HCT116 (cell line): ENCODE measurements around the gene LCOR. TPM values are rescaled to one million over a fixed set of nuclear protein-coding genes. Genes with fewer than 3 reads are reported as not detected.

ENCODE experiments used
- ATAC-seq: fragments of 200-7000 bp; cut with Tn5 transposase; 2 replicates; pipeline ENCODE4 v1.9.1; 2020; ENCODE audit warnings: mild to moderate bottlenecking, moderate library complexity
- BruUV-seq: library from RNA; stranded (reverse); fragments of 400-500 nt; replicated peaks from 2 replicates; lab custom pipeline; 2021; lab: Mats Ljungman, UMichigan
- CTCF ChIA-PET: fragments of 300-600 bp; sonication (Branson Sonifier 250); formaldehyde crosslinking; loops from one replicate; lab custom pipeline; 2021; ENCODE audit warnings: antibody characterized with exemption; lab: Charles Lee
- POLR2A ChIA-PET: fragments of 300-600, 350-600 bp; sonication (Branson Sonifier 250); formaldehyde crosslinking; loops from one replicate; lab custom pipeline; 2021; ENCODE audit warnings: antibody characterized with exemption; lab: Charles Lee
- RAD21 ChIA-PET, 2 experiments: fragments of 300-600 bp; sonication (Branson Sonifier 250); formaldehyde crosslinking; loops; one replicate each; lab custom pipeline; 2023; ENCODE audit warnings: low total read pairs in 2 of 2; ENCODE audit not compliant: uncharacterized antibody in 2 of 2, unreplicated experiment in 2 of 2, low non-redundant PET in 1 of 2; lab: Charles Lee
- DNase-seq: peaks from one replicate; pipeline ENCODE4 v3.0.0-alpha.2; 2010; ENCODE audit warnings: low read depth, low spot score
- H2AFZ ChIP-seq: fragments of 200-600 bp; shearing (Covaris generic), sonication (generic); 2 replicates; pipeline ENCODE4 v1.6.1; 2017; ENCODE audit warnings: low read depth, mixed run types, mixed read lengths, antibody characterized with exemption, low read length; ENCODE audit not compliant: poor library complexity, severe bottlenecking
- H3K27ac ChIP-seq: 2 replicates; pipeline ENCODE4 v1.5.1; 2012; ENCODE audit warnings: low read depth, low read length
- H3K27me3 ChIP-seq: fragments of 200-600 bp; sonication (generic); 2 replicates; pipeline ENCODE4 v1.6.1; 2016; ENCODE audit warnings: mixed run types, low read length, mixed read lengths; ENCODE audit not compliant: insufficient read depth
- H3K36me3 ChIP-seq, 2 experiments: fragments of 200-500 bp in 1 of 2; fragments of 200-600 bp in 1 of 2; sonication (Bioruptor generic) in 1 of 2; sonication (generic) in 1 of 2; 2 replicates each; pipeline versions ENCODE4 v1.5.1 to v1.6.1; 2014 to 2016; ENCODE audit warnings: low read length in 2 of 2, inconsistent platforms in 1 of 2, mixed read lengths in 1 of 2, mixed run types in 1 of 2; ENCODE audit not compliant: insufficient read depth in 2 of 2, control insufficient read depth in 1 of 2
- H3K4me1 ChIP-seq, 2 experiments: fragments of 200-600 bp in 1 of 2; sonication (generic) in 1 of 2; 2 replicates each; pipeline versions ENCODE4 v1.5.1 to v1.6.1; 2012 to 2017; ENCODE audit warnings: low read length in 2 of 2, inconsistent platforms in 1 of 2, mild to moderate bottlenecking in 1 of 2, mixed read lengths in 1 of 2, mixed run types in 1 of 2, moderate library complexity in 1 of 2; ENCODE audit not compliant: insufficient read depth in 2 of 2, control insufficient read depth in 1 of 2
- H3K4me2 ChIP-seq: fragments of 200-600 bp; sonication (generic); 2 replicates; pipeline ENCODE4 v1.6.1; 2017; ENCODE audit warnings: mixed run types, low read length, mixed read lengths
- H3K4me3 ChIP-seq, 2 experiments: fragments of 200-600 bp in 1 of 2; sonication (generic) in 1 of 2; replicated peaks in 1 of 2; 2 replicates each; pipeline ENCODE4 v1.5.1; 2011 to 2016; ENCODE audit warnings: low read length in 2 of 2, control low read depth in 1 of 2, low read depth in 1 of 2, mild to moderate bottlenecking in 1 of 2, mixed read lengths in 1 of 2, mixed run types in 1 of 2
- H3K79me2 ChIP-seq: fragments of 200-600 bp; sonication (generic); 2 replicates; pipeline ENCODE4 v1.6.1; 2017; ENCODE audit warnings: mild to moderate bottlenecking, mixed run types, low read length, moderate library complexity, mixed read lengths; ENCODE audit not compliant: insufficient read depth
- H3K9ac ChIP-seq: fragments of 200-600 bp; sonication (generic); 2 replicates; pipeline ENCODE4 v1.6.1; 2016; ENCODE audit warnings: low read length, mixed read lengths
- H3K9me2 ChIP-seq: fragments of 200-600 bp; sonication (generic), shearing (Covaris generic); 2 replicates; pipeline ENCODE4 v1.6.1; 2017; ENCODE audit warnings: mixed run types, mild to moderate bottlenecking, moderate library complexity; ENCODE audit not compliant: insufficient read depth
- H3K9me3 ChIP-seq, 2 experiments: fragments of 200-500 bp in 1 of 2; fragments of 200-600 bp in 1 of 2; sonication (Bioruptor generic) in 1 of 2; sonication (generic) in 1 of 2; 2 replicates each; pipeline ENCODE4 v1.6.1; 2014 to 2017; ENCODE audit warnings: low read length in 2 of 2, mixed read lengths in 2 of 2, inconsistent platforms in 1 of 2, low read depth in 1 of 2, mild to moderate bottlenecking in 1 of 2, mixed run types in 1 of 2, moderate library complexity in 1 of 2; ENCODE audit not compliant: control insufficient read depth in 1 of 2, insufficient read depth in 1 of 2
- H4K20me1 ChIP-seq: fragments of 200-600 bp; sonication (generic), shearing (Covaris generic); 2 replicates; pipeline ENCODE4 v1.6.1; 2017; ENCODE audit warnings: mixed run types, mild to moderate bottlenecking, moderate library complexity; ENCODE audit not compliant: insufficient read depth
- CEBPB ChIP-seq: IDR thresholded peaks from 2 replicates; pipeline ENCODE4 v1.6.1; 2012; ENCODE audit warnings: low read depth
- ELF1 ChIP-seq: IDR thresholded peaks from 2 replicates; pipeline ENCODE4 v1.6.1; 2012; ENCODE audit warnings: low read depth, borderline replicate concordance
- EZH2 ChIP-seq: fragments of 200-600 bp; sonication (generic); IDR thresholded peaks from 2 replicates; pipeline ENCODE4 v1.6.1; 2017; ENCODE audit warnings: antibody characterized with exemption, mixed run types
- FOSL1 ChIP-seq: IDR thresholded peaks from 2 replicates; pipeline ENCODE4 v1.6.1; 2012; ENCODE audit warnings: low read depth
- MAX ChIP-seq: IDR thresholded peaks from 2 replicates; pipeline ENCODE4 v1.6.1; 2012
- POLR2A ChIP-seq: IDR thresholded peaks from 2 replicates; pipeline ENCODE4 v1.7.0; 2011; ENCODE audit warnings: borderline replicate concordance; ENCODE audit not compliant: insufficient read depth, insufficient read length; ENCODE audit errors: extremely low read depth
- POLR2AphosphoS5 ChIP-seq: IDR thresholded peaks from 2 replicates; pipeline ENCODE4 v1.6.1; 2011; ENCODE audit warnings: mild to moderate bottlenecking, low read depth, low read length, moderate library complexity
- RAD21 ChIP-seq: IDR thresholded peaks from 2 replicates; pipeline ENCODE4 v1.6.1; 2012; ENCODE audit warnings: low read depth, mild to moderate bottlenecking
- REST ChIP-seq: IDR thresholded peaks from 2 replicates; pipeline ENCODE4 v1.6.1; 2012; ENCODE audit warnings: low read depth
- SIN3A ChIP-seq: IDR thresholded peaks from 2 replicates; pipeline ENCODE4 v1.6.1; 2012; ENCODE audit warnings: low read depth
- SP1 ChIP-seq: IDR thresholded peaks from 2 replicates; pipeline ENCODE4 v1.6.1; 2012; ENCODE audit warnings: low read depth
- intact Hi-C: fragments of 100-400 bp; cut with micrococcal nuclease; formaldehyde crosslinking; loops from 2 replicates; pipeline ENCODE4 v1.10.0; 2022
- total RNA-seq: library from RNA; stranded (reverse); gene quantifications from one replicate; pipeline ENCODE4 v1.2.1, GENCODE V29; 2021; ENCODE audit not compliant: unreplicated experiment

The LCOR gene
- total RNA-seq, 1 experiment from 2014 or later, result 59.9 TPM

- Histone ChIP-seq H3K9me3 (no peaks in the 10 kb centered on the region), H3K36me3 (no peaks in the 10 kb centered on the region), H2AFZ (no peak overlapping the region), H3K27me3 (no peaks in the 10 kb centered on the region), H3K9me2 (no peaks in the 10 kb centered on the region), H3K9ac (no peak overlapping the region), H3K4me3 (no peak overlapping the region), H4K20me1 (no peaks in the 10 kb centered on the region), H3K4me1 (peaks cover 0 to 4% of the 10 kb centered on the region in 2 experiments; a peak in 1 of 4 replicates), H3K4me2 (no peak overlapping the region), H3K79me2 (no peaks in the 10 kb centered on the region), H3K27ac (no peak overlapping the region)
- BruUV-seq, result no TSS peak
- no peak for DNase-seq
- no peak for ATAC-seq
- ChIA-PET POLR2A (no interaction called here), CTCF (no interaction called here), RAD21 (no interaction called here)
- intact Hi-C loops, result no loop called here
- no peak for TF ChIP-seq POLR2A
- TF ChIP-seq ELF1, result no peak
- no peak for TF ChIP-seq SIN3A
- no peak for TF ChIP-seq SP1
- no peak for TF ChIP-seq MAX
- no peak for TF ChIP-seq POLR2AphosphoS5
- TF ChIP-seq CEBPB, result no peak
- TF ChIP-seq FOSL1, result no peak
- no peak for TF ChIP-seq RAD21
- TF ChIP-seq EZH2, result no peak
- TF ChIP-seq REST, result no peak
Observed at GRCh38 chr10:96797485-96797884, 34.6 kb upstream of the LCOR start.
